22Rv1 (cell line): ENCODE results near the gene DISP2.

Experiments
- CTCF ChIP-seq: fragments of 450-650 bp; IDR thresholded peaks from 2 replicates; pipeline ENCODE4 v1.5.1; 2017; ENCODE audit warnings: mild to moderate bottlenecking
- ZFX ChIP-seq: fragments of 450-650 bp; IDR thresholded peaks from 2 replicates; pipeline ENCODE4 v1.6.1; 2017; ENCODE audit warnings: antibody characterized with exemption, borderline replicate concordance

GRCh38 chr15:40340038-40340739 is 17.8 kb upstream of the DISP2 start:
- TF ChIP-seq CTCF (no peak), ZFX (no peak)
